Sigmoid colon (tissue), 7 donors: ENCODE measurements around the gene ZFHX3. TPM values are rescaled to one million over a fixed set of nuclear protein-coding genes. Genes with fewer than 3 reads are reported as not detected.

Experiments
- DNase-seq: peaks from one replicate; pipeline ENCODE4 v3.0.0-alpha.2; 2019
- H3K27ac ChIP-seq, 4 donors: fragments of 200-600 bp; sonication (generic); one replicate each; pipeline ENCODE4 v1.5.1; 2016 to 2019; ENCODE audit warnings: mild to moderate bottlenecking in 1 of 4
- H3K27me3 ChIP-seq, 3 donors: fragments of 200-600 bp; sonication (generic); one replicate each; pipeline ENCODE4 v1.5.1; 2019; ENCODE audit warnings: mild to moderate bottlenecking in 1 of 3
- H3K36me3 ChIP-seq, 4 donors: fragments of 200-600 bp; sonication (generic); one replicate each; pipeline ENCODE4 v1.5.1; 2016 to 2019
- H3K4me1 ChIP-seq, 4 donors: fragments of 200-600 bp; sonication (generic); one replicate each; pipeline ENCODE4 v1.5.1; 2017 to 2019
- H3K4me3 ChIP-seq, 4 donors: fragments of 200-600 bp; sonication (generic); one replicate each; pipeline ENCODE4 v1.5.1; 2017 to 2019; ENCODE audit warnings: mild to moderate bottlenecking in 2 of 4, moderate library complexity in 1 of 4
- H3K9me3 ChIP-seq, 4 donors: fragments of 200-600 bp in 3 of 4; sonication (generic) in 3 of 4; one replicate each; pipeline versions ENCODE4 v1.5.1 to v1.6.1; 2013 to 2019
- CTCF ChIP-seq, 4 experiments: fragments of 450-650 bp in 3 of 4; fragments of 200-600 bp in 1 of 4; IDR thresholded peaks; one replicate each; pipeline ENCODE4 v1.5.1; 2016 to 2019; ENCODE audit warnings: antibody characterized with exemption in 4 of 4, mild to moderate bottlenecking in 3 of 4, moderate library complexity in 2 of 4
- EP300 ChIP-seq, 4 donors: sonication (generic); formaldehyde crosslinking; IDR thresholded peaks; one replicate each; pipeline ENCODE4 v1.6.1; 2017; ENCODE audit warnings: antibody characterized with exemption in 4 of 4
- POLR2A ChIP-seq, 2 donors: fragments of 450-650 bp; IDR thresholded peaks; one replicate each; pipeline ENCODE4 v1.6.1; 2016; ENCODE audit warnings: antibody characterized with exemption in 2 of 2, mild to moderate bottlenecking in 2 of 2, moderate library complexity in 2 of 2
- POLR2AphosphoS5 ChIP-seq, 4 donors: sonication (generic); formaldehyde crosslinking; IDR thresholded peaks; one replicate each; pipeline ENCODE4 v1.6.1; 2017; ENCODE audit warnings: antibody characterized with exemption in 4 of 4
- WGBS, 2 donors: extraction: QIAGEN DNeasy Blood & Tissue Kit; methylation state at CpG; one replicate each; pipeline ENCODE4 v1.1.7; 2013; 5-methylcytosine and 5-hydroxymethylcytosine counted together
- intact Hi-C: fragments of 100-400 bp; cut with DNase I; formaldehyde crosslinking; loops from one replicate; pipeline ENCODE4 v1.15.1; 2023
- polyA plus RNA-seq, 3 donors: library from polyadenylated mRNA; stranded (reverse); fragments of 200-250 nt; gene quantifications; one replicate each; pipeline ENCODE4 v1.2.3, GENCODE V29; 2013
- total RNA-seq, 4 donors: library from RNA; depleted of rRNA; stranded (reverse); fragments of >200 nt; gene quantifications; one replicate each; pipeline ENCODE4 v1.1.0, GENCODE V29; 2016
- donor health status: healthy with polysubstance abuse.
- donor health status: Bipolar disorder and iron deficiency.
- donor health status: healthy.

ZFHX3 gene
- total and polyA plus RNA-seq, 7 donors: 0.69 to 38.8 (median 17.8) TPM

- no peak overlapping the region for H3K27ac ChIP-seq
- intact Hi-C loops: no loop called here
- H3K4me3 ChIP-seq: no peak overlapping the region
- DNase-seq: no peak
- H3K4me1 ChIP-seq: no peaks in the 10 kb centered on the region
- TF ChIP-seq CTCF (IDR thresholded peaks at IDR 0.05) (no peak), POLR2A (IDR thresholded peaks at IDR 0.05) (no peak), EP300 (IDR thresholded peaks at IDR 0.05) (no peak), POLR2AphosphoS5 (IDR thresholded peaks at IDR 0.05) (no peak)
- H3K27me3 ChIP-seq: no peaks in the 10 kb centered on the region
- no peaks in the 10 kb centered on the region for H3K9me3 ChIP-seq
- WGBS, 2 donors: 60 to 78% methylated on average over 1 of the region's 1 CpG
- no peaks in the 10 kb centered on the region for H3K36me3 ChIP-seq
These were observed 278.1 kb downstream of the ZFHX3 start for GRCh38 chr16:72769876-72770275.

DNA sequence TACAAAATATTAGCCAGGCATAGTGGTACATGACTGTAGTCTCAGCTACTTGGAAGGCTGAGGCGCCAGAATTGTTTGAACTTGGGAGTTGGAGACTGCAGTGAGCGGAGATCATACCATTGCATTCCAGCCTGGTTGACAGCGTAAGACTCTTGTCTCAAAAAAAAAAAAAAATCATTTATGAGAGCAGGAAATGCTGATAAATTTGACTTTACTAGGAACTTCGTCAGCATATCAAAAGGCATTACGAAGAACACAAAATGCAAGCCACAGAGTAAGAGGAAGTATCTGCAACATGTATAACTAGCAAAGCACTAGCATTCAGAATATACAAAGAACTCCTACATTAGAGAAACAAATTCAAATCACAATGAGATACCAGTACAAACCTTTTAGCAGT, 279.3 kb downstream of the ZFHX3 start:
- Histone ChIP-seq H3K9me3 (no peaks in the 10 kb centered on the region), H3K36me3 (no peaks in the 10 kb centered on the region), H3K4me1 (peaks cover 0 to 10% (median 10%) of the 10 kb centered on the region in 4 donors), H3K4me3 (no peak overlapping the region), H3K27ac (no peak overlapping the region), H3K27me3 (no peaks in the 10 kb centered on the region)
- DNase-seq: no peak
- WGBS, 2 donors: 74 to 92% methylated on average over 5 of the region's 5 CpGs
- no peak for TF ChIP-seq EP300 (IDR thresholded peaks at IDR 0.05)
- no peak for TF ChIP-seq CTCF (IDR thresholded peaks at IDR 0.05)
- TF ChIP-seq POLR2A (IDR thresholded peaks at IDR 0.05): no peak
- no peak for TF ChIP-seq POLR2AphosphoS5 (IDR thresholded peaks at IDR 0.05)
- intact Hi-C loops: no loop called here

- intact Hi-C loops: no loop called here
- 87 to 96% methylated on average over 2 of the region's 2 CpGs for WGBS, 2 donors
These were observed 281.4 kb downstream of the ZFHX3 start for GRCh38 chr16:72766506-72766905.

GRCh38 chr16:72764015-72764654, 283.8 kb downstream of the ZFHX3 start:
- Histone ChIP-seq H3K27ac (no peak overlapping the region), H3K4me1 (peaks cover 0 to 11% (median 10%) of the 10 kb centered on the region in 4 donors), H3K9me3 (no peaks in the 10 kb centered on the region), H3K4me3 (no peak overlapping the region), H3K36me3 (no peaks in the 10 kb centered on the region), H3K27me3 (no peaks in the 10 kb centered on the region)
- intact Hi-C loops: no loop called here
- WGBS, 2 donors: 71 to 76% methylated on average over 8 of the region's 8 CpGs
- TF ChIP-seq CTCF (IDR thresholded peaks at IDR 0.05) (no peak), EP300 (IDR thresholded peaks at IDR 0.05) (no peak), POLR2A (IDR thresholded peaks at IDR 0.05) (no peak), POLR2AphosphoS5 (IDR thresholded peaks at IDR 0.05) (no peak)
- no peak for DNase-seq

More at GRCh38 chr16:72766506-72766905, 281.4 kb downstream of the ZFHX3 start:
- Histone ChIP-seq H3K36me3 (no peaks in the 10 kb centered on the region), H3K9me3 (no peaks in the 10 kb centered on the region), H3K27me3 (no peaks in the 10 kb centered on the region), H3K4me1 (peaks cover 0 to 11% (median 10%) of the 10 kb centered on the region in 4 donors), H3K27ac (no peak overlapping the region), H3K4me3 (no peak overlapping the region)
- no peak for DNase-seq
- TF ChIP-seq POLR2AphosphoS5 (IDR thresholded peaks at IDR 0.05) (no peak), EP300 (IDR thresholded peaks at IDR 0.05) (no peak), CTCF (IDR thresholded peaks at IDR 0.05) (no peak), POLR2A (IDR thresholded peaks at IDR 0.05) (no peak)

GRCh38 chr16:72760581-72760980, 287.3 kb downstream of the ZFHX3 start:
- no peaks in the 10 kb centered on the region for H3K36me3 ChIP-seq
- H3K4me3 ChIP-seq: no peak overlapping the region
- intact Hi-C loops: no loop called here
- H3K9me3 ChIP-seq: peaks cover 0 to 6% (median 0%) of the 10 kb centered on the region in 4 donors
- peaks cover 0 to 11% (median 10%) of the 10 kb centered on the region in 4 donors for H3K4me1 ChIP-seq
- TF ChIP-seq CTCF (IDR thresholded peaks at IDR 0.05) (no peak), POLR2AphosphoS5 (IDR thresholded peaks at IDR 0.05) (no peak), EP300 (IDR thresholded peaks at IDR 0.05) (no peak), POLR2A (IDR thresholded peaks at IDR 0.05) (no peak)
- no peak for DNase-seq
- H3K27ac ChIP-seq: no peak overlapping the region
- H3K27me3 ChIP-seq: no peaks in the 10 kb centered on the region
